ENCODE measurements around the gene CYP46A1. TPM values are rescaled to one million over a fixed set of nuclear protein-coding genes. Genes with fewer than 3 reads are reported as not detected.

The CYP46A1 gene
- total RNA-seq, 1 donor from 2014 or later, result 3.0 TPM

DNA sequence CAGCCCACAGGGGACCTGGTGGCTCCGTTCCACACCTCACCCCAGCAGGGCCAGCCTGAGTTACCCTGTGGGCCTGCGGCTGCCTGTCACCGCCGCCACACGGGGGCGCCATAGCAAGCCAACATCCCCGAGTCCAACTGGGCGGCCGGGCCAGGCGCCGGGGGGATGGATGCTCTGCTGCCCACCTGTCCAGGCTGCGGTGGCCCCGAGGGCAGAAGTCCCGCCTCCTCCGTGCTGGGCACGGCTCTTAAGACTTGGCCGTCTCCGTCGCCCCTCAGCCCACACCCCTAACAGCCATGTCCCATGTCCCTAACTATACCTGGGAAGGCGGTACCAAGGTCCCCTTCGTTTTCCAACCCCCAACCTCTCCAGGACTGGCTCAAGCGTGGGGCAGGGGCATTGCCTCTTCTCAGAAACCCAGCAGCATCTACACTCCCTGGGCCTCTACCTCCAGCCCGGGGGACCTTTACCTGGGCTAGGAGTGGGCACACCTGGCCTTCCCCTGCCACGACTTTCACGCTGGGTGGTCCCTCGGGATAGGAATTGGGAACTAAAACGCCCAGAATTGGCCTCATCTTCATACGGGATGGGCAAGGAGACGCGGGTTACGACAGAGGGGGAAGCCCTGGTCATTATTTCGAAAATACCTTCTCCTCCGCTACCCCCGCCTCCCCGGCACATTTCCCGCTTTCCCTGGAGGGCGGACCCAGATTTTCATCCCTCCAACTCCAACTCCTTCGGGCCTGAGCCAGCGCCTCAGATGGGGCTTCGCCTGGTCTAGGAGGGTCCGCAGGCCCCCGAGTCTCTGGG lies 1.1 kb upstream of the CYP46A1 start:
- intact Hi-C loops (cut with micrococcal nuclease), result loop anchor here (5.0 kb wide), 1 partner anchor 199 kb away; no protein-coding TSS in a partner anchor
- DNase-seq (peak; percentile 91), ATAC-seq (peak; percentile 65)

DNA sequence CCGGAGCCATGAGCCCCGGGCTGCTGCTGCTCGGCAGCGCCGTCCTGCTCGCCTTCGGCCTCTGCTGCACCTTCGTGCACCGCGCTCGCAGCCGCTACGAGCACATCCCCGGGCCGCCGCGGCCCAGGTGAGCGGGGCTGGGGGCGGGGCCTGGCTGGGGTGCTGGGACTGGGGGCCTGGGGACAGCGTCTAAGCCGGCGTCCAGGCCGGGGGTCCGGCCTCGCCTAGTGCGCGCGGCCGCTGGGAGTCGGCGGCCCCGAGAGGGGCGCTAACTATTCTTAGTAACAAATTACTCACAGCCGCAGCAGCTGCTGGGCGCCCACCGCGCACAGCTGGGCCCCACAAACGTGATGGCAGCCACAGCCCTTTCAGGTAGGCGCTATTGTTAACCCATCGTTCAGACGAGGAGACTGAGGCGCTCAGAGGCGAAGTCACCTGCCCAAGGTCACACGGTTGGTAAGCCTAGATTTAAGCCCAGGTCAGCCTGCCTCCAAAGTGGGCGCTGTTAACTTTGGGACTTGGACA lies 374 bp downstream of the CYP46A1 start:
- intact Hi-C loops (cut with micrococcal nuclease), result loop anchor here (5.0 kb wide), 1 partner anchor 198 kb away; no protein-coding TSS in a partner anchor
- ATAC-seq, result no peak
- DNase-seq, result no peak

DNA sequence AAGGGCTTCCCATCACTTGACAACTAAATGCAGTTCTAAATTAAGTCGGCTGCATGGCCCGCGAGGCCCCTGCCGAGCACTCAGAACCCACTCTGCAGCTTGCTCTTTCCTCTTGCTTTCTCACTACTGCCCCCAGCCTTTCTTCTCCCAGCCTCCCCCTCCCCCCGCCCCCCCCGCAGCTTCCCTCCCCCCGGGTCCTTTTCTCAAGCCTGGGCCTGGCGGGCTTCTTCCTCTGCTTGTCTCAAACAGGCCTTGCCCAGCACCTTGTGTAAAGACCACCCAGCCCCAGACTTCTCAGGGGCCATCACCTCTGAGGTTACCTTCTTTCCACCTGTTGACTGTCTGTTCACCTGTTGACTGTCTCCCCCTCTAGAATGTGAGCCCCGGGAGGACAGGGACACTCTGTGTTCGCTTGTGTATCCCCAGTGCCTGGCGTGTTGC lies 1.1 kb downstream of the CYP46A1 start:
- intact Hi-C loops (cut with micrococcal nuclease), result no loop called here
- DNase-seq, result no peak

DNA sequence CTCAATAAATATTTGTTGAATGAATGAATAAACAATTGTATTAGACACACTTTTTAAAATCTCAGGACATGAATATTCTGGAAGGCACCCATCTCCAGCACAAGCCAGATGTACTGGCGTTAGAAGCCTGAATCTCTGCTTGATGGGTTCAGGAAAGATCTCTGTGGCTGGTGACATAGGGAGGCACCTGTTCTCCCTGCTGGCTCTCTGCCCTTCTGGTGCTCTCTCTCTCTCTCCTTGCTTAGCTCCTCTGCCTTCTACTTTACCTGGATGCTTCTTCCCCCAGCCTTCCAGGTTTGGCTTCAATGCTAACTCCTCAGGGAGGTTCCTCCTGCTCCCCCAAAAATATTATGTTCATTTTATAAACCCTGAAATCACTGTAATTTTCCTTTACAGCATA lies 1.5 kb downstream of the CYP46A1 start:
- DNase-seq (no peak), ATAC-seq (no peak)
- intact Hi-C loops (cut with micrococcal nuclease), result no loop called here

More for the DNA sequence above, 1.1 kb downstream of the CYP46A1 start:
- ATAC-seq, result no peak

DNA sequence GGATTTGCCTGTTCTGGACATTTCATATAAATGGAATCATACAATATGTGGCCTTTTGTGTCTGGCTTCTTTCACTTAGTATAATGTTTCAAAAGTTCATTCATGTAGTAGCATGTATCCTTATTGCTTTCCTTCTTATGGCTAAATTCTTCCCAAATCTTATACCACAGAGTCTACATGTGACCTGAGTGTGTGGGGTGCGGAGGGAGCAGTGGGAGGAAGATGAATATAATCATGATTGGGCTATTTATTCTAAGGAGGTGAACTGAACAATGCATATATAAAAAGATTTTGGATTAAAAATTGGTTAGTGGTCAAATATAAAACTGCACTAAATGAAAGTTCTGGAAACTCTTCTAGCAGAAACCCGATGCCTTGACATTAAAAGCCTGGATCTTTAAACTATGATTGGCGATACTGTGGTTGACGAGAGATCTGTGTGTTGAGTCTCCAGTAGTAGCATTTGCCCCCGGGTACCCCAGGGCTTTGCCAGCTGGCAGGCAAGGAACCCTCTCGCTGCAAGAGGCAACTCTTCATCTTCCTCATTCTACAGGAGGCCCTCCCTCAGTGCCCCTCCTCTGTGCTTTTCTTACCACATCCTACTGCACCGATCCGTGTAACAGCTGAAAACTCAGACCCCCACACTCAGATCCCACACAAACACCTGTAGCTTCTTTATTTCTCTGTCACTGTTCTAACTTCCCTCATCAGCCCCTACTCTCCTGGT lies 2.6 kb downstream of the CYP46A1 start:
- intact Hi-C loops (cut with micrococcal nuclease), result no loop called here
- DNase-seq (no peak), ATAC-seq (no peak)

DNA sequence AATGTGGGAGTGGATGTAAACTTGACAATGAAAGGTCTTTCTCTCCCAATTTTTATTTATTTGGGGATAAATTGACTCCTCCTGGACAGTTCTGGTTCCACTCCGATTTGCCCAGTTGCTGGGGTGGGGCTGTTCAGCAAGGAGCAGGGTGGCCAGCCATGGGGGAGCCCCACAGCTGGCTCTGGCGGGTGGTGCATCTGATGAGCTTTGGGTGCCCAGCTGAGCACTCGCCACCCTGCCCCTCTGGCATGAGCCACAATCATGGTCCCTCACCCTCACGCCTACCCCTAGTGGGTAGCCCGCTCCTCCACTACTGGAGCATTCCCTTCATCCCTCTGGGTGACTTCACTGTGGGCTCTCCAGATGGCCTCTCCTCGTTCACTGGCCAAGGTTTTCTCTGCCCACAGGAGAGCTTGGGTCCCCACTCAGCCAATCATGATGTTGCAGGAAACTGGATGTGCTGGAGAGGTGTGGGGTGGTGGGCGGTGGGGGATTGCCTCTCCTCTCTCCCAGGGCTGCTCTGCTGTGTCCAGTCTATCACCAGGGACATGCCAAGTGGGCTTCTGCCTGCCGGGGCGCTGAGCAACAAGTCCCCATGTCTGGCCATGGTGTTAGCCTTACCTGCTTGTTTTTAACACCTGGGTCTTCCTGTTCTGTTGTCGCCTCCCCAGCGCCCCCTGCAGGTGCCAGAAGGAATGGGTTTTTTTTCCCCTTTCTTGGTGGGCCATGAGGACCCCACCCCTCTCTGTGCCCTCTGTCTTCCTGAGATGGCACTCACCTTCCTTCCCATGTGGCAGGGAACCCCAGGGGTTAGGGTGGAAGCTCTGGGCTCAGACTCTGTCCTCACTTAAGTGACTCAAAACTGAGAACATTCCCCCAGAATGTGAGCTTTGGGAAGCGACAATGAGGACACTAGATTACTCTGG lies 3.4 kb downstream of the CYP46A1 start:
- intact Hi-C loops (cut with micrococcal nuclease), result no loop called here
- ATAC-seq (no peak), DNase-seq (no peak)

DNA sequence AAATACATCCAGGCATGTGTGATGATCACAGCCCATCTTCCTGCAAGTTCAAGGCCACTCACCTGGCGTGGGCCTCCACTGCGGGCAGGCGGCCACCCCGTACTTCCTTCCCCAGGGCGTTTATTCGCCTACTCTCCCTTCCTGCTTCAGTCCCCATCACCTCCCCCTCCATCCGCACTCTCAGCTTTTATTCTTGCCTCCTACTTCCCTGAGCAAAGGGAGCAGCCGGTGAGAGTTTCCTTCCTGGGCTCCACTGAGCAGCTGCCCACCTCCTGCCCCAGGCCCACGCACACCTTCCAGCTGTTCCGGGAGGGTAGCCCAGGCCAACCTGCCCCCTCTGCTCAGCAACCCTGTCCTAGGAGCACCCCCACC lies 4.1 kb downstream of the CYP46A1 start:
- intact Hi-C loops (cut with micrococcal nuclease), result no loop called here
- DNase-seq (no peak), ATAC-seq (no peak)

DNA sequence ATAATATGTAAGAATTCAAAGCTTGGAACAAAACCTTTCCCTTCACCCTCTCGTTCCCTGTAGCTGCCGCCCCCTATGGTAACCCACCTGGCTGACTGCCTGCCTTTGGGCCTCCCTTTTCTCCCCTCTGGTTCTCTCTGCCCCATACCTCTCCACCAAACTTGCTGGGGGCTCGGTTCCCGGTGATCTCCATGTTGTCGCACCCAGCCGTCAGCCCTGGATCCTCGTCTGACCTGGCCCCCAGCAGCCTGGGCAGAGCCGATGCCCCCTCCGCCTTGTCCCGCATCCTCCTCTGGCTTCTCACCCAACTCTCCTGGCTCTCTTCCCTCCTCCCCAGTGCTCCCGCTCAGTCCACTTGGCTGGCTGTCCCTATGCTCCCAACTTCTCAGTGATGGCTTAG lies 4.5 kb downstream of the CYP46A1 start:
- intact Hi-C loops (cut with micrococcal nuclease), result no loop called here
- ATAC-seq, result no peak
- no peak for DNase-seq

DNA sequence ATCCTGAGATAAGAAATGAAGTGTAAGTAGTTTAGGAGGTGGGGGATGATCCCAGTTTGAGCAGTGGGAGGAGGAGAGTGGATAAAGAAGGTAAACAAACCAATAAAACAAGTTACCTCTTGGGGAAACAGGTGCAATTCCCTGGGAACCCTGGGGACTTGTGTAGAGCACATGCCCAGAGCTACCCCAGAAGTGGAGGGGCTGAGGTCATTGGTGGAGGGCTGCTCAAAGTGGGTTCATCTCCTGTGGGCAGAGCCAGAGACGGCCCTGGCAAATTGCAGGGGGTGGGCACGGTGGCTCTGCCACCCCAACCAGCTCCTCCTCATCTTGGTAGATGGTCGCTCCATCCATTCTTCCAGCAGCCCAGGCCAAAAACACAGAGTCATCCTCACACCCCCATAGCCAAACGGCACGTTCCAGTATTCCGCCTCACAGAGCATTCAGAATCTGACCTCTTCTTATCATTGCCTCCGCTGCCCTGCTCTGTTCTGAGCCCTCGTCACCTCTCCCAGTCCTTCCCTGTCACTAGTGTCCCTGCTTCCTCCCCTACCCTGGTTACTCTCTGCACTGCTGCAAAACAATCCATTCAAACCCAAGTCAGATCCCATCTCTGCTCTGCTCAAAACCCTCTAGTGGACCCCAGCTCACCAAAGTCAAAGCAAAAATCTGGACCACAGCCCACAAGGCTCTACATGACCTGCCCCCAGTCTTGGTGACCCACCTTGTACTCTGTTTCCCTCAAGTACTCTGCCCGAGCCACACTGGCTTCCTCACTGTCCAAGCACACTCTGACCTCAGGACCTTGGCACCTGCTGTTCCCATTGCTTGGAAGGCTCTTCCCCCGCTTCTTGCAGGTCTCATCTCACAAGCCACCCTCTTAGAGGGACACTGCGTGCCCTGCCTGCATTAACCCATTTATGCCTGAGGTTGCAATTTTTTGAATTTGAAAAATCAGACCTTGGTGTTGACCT lies 5.5 kb downstream of the CYP46A1 start:
- no peak for DNase-seq

DNA sequence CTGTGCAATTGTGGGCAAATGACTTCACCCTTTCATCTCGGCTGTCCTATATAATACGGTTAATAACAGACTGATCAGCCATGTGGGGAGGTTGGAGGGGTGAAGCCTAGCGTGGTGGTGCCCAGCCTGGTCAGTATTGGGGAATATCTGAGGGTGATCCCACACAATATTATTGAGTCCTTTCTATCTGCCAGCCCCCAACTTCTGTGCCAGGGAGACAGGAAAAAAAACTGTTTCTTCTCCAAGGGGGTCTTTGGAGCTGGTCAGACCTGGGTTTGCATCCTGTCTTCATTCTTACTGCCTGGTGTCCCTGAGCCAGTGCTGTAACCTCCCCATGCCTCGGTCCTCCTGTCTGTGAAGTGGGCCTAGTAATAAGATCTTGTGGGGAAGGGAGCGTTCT lies 6.5 kb downstream of the CYP46A1 start:
- ATAC-seq (no peak), DNase-seq (no peak)
- intact Hi-C loops (cut with micrococcal nuclease), result no loop called here

More for the DNA sequence above, 5.5 kb downstream of the CYP46A1 start:
- intact Hi-C loops (cut with micrococcal nuclease), result no loop called here
- no peak for ATAC-seq

DNA sequence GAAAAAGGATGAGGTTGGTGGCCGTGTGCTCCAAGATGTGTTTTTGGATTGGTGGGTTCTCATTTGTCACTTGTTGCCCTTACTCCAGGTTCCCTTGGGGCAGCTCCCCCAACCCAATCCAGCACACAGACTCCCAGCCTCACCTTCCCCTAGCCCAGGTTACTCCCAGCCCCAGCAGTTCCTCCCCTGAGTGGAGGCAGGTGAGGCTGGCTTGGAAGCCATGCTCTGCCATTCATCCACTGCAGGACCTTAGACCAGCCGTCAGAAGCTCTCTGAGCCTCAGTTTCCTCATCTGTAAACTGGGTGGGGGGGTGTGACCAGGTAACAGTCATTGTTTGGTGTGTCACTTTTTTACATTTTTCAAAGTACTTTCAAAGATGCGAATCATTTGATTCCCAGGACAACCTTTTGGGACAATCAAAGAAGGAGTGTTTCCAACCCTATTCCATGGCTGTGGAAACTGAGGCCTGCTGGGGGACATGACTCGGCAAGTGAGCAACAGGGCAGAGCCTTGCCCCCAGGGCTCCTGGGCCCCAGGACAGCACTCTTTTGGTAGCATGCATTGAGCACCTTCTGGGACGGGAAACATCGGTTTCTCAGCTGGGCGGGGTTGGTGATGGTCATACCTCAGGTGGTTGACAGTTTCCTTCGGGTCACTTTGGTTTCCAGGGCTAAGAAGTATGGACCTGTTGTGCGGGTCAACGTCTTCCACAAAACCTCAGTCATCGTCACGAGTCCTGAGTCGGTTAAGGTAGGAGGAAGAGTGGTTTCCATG lies 7.2 kb downstream of the CYP46A1 start:
- DNase-seq, result no peak

DNA sequence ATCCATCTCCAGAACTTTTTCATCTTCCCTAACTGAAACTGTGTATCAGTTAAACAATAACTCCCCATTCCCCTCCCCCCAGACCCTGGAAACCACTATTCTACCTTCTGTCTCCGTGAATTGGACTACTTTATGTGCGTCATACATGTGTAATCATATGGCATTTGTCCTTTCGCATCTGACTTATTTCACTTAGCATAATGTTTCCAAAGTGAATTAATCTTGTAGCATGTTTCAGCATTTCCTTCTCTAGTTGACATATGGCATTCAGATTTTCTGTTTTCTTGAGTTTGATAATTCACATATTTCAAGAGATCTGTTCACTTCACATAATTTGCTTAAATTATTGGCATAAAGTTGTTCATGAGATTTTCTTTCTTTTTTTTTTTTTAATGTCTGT lies 9.8 kb downstream of the CYP46A1 start:
- intact Hi-C loops (cut with micrococcal nuclease), result no loop called here
- DNase-seq, result no peak
- ATAC-seq, result no peak

More for the DNA sequence above, 7.2 kb downstream of the CYP46A1 start:
- intact Hi-C loops (cut with micrococcal nuclease), result no loop called here
- no peak for ATAC-seq

DNA sequence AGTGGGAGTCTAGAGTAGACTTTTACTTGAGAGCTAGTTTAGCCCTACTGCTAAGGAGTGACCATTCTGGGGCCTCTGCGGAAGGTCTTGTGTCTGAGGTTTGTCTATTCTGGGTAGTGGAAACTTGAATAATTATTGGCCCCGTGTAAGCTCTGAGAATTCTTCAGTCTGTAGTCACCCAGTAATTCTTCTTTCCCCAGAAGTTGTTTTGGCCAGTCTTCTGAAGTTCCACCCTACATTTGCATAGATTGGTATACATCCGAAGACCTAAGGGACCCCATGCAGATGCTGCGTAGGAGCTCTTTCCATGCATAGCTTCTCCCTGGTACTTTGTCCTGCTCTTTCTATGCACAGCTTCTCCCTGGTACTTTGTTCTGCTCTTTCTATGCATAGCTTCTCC lies 12.8 kb downstream of the CYP46A1 start:
- intact Hi-C loops (cut with micrococcal nuclease), result no loop called here
- no peak for DNase-seq
- no peak for ATAC-seq

DNA sequence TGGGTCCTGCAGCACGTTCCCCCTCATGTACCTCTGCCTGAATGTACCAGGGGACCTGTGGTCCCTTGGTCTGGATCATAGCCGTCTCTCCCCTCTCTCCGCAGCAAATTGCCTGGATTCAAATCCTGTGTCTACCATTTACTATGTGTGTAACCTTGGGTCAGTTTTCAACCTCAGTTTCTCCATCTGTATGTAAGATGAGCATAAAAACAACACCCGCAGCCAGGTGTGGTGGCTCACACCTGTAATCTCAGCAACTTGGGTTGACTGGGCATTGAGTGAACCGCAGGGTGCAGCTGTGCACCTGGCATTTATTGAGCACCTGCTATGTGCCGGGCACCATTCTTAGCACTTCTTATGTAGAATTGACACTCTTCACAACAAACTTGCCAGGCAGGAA lies 14.1 kb downstream of the CYP46A1 start:
- no peak for DNase-seq
- intact Hi-C loops (cut with micrococcal nuclease), result no loop called here
- ATAC-seq, result no peak

DNA sequence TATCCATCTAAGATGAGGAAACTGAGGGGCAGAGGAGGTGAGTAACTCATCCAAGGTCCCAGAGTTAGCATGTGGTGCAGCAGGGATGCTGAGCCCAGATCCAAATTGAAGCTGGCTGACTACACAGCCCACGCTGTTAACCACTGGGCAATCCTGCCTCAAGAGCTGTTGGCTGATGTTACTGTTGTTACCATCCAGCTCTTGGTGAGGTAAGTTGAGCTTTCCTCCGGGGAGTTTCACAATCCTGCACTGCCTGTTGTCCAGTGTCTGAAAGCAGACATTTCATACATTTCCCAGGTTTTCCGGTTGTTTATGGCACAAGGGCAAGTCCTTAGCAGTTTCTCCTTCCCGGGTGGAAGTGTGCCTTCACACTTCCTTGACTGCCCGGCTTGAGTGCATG lies 14.5 kb downstream of the CYP46A1 start:
- intact Hi-C loops (cut with micrococcal nuclease), result no loop called here
- ATAC-seq, result no peak
- DNase-seq, result no peak

DNA sequence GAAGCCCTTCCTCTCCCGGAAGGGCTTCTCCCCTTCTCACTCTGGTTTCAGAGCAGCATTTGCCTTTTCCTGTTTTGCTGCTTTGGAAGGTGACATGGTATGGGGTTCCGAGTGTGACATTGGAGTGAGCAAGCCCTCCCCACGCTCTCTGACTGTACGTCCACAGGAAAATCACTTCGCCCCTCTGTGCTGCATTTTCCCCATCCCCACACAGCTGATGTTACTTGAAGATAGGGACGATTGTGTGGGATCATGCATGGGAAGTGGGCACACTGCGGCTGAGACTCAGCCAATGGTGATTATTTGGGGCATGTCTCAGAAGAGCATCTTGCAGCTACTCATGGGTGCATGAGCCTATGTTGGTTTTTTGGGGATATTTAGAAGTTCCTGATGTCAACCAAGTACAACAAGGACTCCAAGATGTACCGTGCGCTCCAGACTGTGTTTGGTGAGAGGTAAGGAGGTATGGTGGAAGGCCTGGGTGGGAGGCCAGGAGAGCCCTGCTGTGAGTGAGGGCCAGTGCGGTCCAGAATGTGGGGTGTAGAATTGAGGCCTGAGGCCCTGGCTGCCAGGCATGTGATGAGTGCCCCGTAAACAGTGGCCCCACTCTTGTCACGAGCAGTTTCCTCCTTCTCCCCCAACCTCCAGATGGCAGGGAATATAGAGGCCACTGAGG lies 15.1 kb downstream of the CYP46A1 start:
- DNase-seq (no peak), ATAC-seq (no peak)
- intact Hi-C loops (cut with micrococcal nuclease), result no loop called here

DNA sequence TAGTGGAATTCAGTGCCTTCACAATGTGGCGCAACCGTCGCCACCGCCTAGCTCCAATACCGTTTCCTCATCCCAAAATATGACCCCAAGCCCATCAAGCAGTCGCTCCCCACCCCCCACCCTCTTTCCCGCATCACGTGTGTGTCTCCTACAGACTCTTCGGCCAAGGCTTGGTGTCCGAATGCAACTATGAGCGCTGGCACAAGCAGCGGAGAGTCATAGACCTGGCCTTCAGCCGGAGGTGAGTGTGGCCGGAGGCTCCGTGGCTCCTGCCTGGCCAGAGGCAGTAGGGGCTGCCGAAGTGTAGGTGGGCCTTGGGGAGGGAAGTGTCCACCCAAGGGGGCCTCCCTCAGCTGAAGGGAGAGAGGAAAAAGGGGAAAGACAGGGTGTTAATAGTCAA lies 15.8 kb downstream of the CYP46A1 start:
- no peak for DNase-seq
- ATAC-seq, result no peak
- intact Hi-C loops (cut with micrococcal nuclease), result no loop called here

All from left ventricle myocardium superior (tissue), 1 donor.